Kasumi-1 (cell line): Measurements from ENCODE around the gene OR4D9.
A peak's percentile ranks its signal among the peaks of the same experiment; 100 is the strongest.

Source experiments
- DNase-seq, 2 experiments: peaks; one replicate each; lab custom pipeline; 2025; lab: John Stamatoyannopoulos, UW

The OR4D9 gene

DNA sequence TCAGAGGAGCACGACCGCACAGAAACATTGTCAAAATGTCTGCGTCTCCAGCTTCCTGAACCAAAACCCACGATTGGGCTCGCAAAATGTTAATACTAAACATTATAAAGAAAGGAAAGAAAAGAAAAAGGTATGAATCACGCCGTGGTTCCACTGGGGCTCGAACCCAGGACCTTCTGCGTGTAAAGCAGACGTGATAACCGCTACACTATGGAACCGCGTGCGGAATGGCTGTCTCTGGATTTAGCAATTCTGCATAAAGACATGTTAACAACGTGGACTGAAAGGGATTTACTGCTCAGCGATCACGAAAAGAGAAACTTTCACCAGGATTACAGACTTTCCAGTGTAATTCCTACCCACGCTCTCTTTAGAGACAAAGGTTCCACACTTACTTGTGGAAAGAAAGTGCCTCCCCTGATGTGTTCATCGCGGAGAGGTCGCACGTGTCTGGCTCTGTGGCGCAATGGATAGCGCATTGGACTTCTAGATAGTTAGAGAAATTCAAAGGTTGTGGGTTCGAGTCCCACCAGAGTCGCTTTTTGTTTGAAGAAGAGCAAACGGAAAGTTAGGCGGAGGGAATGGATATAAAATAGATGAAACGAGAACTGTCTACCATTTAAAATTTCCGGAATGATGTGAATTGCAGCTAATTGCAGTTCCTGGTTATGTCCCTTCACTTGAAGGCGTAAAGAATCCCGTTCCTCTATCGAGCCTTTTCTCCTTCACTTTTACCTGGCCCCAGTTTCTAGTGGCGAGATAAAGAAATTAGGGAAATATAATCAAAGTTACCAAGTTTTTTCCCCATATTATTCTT is 39.7 kb downstream of the OR4D9 start:
- DNase-seq: peak; percentile 86 to 87

DNA sequence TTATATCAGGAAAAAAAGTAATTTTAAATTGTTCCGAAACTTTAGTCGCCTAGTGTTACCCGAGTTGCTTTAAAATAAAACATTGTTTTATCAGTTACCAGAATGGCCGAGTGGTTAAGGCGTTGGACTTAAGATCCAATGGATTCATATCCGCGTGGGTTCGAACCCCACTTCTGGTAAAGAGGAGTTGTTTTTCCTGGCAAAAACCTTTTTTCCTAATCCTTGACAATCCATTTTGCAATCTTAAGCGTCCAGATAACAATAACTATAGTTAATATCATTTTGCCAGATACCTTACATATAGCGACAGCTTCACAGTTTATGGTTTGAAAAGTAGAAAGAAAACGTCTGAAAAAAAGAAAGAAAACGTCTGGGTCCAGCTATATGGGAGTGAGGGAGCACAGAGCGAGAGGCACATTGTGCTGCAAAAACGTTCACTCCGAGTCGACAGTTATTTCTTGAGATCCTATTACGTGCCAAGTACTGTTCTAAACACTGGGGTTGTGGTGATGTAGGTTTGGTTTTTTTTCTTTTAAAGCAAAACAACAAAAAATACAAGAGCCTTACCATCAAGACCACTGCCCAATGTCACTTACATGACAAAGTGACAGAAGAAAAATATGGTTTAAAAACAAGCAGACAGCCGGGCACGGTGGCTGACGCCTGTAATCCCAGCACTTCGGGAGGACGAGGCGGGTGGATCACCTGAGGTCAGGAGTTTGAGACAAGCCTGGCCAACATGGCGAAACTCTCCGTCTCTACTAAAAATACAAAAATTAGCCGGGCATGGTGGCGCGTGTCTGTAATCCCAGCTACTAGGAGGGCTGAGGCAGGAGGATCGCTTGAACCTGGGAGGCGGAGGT is 40.6 kb downstream of the OR4D9 start:
- DNase-seq: peak; percentile 64 to 67

DNA sequence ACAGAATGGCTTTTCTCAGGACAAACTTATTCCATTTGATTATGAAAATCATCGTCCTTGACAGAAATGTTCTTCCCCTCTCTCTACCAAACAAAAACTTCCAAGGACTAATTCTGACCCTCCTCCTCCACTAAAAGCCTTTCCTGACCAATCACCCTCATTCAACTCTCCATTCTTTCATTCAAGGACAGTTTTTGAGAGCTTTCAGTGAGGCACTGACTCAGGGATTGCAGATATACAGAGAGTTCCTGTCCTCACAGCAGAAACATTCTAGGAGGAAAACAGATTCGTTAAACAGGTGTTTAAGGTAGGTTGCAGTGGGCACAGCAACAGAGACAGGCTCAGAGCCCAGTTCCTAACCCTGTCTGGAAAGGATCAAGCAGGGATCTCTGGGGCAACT is 41.5 kb downstream of the OR4D9 start:
- DNase-seq: no peak

DNA sequence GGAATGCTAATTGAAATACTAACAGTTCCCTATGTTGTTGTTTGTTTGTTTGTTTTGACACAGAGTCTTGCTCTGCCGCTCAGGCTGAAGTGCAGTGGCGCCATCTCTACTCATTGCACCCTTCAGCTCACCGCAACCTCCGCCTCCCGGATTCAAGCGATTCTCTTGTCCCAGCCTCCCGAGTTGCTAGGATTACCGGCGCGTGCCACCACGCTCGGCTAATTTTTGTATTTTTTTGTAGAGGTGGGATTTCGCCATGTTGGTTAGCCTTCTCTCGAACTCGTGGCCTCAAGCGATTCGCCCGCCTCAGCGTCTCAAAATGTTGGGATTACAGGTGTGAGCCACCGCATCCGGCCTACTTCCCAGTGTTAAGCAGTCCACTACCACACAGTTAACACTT is 42.0 kb downstream of the OR4D9 start:
- no peak for DNase-seq

GRCh38 chr11:59555601-59556114 is 44.3 kb downstream of the OR4D9 start:
- no peak for DNase-seq

DNA sequence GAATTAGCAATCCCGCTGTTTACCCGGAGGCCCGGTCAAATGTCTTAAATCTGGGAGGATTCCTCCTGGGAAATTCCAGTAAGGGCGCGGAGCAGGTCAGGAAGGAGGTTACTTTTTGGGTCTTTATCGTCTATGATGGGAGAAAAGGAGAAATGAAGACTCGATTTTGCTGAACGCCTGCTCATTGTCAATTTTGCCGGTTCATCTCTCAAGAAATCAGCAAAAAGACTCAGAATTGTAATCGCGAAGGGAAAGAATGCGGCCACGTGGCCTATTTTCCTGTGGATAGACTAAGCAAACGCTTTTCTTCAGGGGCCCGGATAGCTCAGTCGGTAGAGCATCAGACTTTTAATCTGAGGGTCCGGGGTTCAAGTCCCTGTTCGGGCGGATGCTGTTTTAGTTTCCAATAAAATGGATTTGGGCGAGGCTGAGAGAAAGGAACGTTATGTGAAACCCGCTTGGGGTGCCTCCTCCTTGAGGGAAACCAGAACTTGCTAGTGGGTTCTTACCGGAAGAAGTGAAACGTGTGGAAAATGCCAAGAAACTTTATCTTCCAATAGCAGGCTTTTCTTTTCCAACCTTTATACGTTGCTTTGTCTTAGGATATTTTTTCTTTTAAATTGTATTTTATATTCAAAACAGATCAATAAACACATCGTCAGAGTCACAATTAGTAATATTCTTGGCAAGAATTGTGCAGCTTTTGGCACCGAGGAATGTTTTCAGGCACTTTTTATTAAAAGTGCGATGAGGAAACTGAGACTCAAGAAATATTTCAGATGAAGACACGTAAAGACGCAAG is 45.0 kb downstream of the OR4D9 start:
- peak; percentile 78 to 82 for DNase-seq

DNA sequence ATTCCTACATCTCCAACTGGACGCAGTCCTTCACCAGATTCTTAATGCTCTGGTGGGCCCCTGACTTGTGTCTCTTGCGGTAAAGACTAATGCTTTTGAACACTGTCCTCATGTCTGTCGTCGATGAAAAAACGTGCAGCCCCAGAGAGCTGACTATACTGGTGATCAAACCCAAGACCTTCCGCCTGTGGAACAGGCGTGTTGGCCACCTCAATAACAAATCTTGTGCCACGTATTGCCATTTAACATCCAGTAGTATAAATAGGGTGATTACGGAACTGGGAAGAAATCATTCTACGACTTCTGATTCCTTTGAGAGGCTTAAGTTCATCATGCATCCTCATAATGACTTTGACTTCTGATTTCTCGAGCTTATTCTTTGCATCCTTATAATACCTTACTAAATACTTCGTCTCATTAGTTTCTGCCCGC is 45.6 kb downstream of the OR4D9 start:
- peak; percentile 56 to 62 for DNase-seq

- no peak for DNase-seq
Measured at GRCh38 chr11:59558270-59558643, 46.9 kb downstream of the OR4D9 start.

GRCh38 chr11:59559886-59560285 is 48.5 kb downstream of the OR4D9 start:
- DNase-seq: no peak

GRCh38 chr11:59560290-59560701 is 49.0 kb downstream of the OR4D9 start:
- DNase-seq: peak; percentile 37 to 48

DNA sequence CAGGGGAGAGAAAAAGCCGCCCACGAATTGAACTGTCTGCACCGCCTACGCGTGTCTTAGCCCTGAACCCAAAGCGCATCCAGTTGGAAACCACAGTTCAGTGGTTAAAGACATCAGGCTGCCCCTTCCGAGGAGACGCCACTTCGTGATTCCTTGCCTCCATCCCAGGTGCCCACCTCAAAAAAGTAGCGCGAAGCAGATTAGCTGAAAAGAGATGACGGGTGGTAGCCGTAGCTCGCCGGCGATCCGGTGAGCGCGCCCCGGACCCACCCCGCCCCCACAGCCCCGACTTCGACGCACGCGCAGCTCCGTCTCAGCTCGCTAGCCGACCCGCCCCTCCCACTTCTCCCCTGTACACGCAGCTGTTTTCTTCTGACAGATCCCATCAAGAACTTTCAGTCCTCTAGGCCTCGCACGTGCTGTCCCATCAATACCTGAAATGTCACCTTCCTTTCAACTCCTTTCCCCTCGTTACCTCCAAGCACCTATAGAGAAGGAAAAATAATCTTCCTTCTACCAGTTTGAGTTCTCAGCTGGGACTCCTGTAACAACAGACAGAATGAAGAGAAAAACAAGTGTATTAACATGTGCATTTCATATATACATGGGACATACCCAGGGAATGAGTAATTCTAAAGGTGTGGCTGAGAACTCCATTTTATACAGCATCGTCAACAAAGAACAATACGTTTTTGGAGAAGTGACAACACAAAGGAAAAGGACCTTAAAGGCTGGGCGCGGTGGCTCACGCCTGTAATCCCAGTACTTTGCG is 49.5 kb downstream of the OR4D9 start:
- peak; percentile 85 for DNase-seq

GRCh38 chr11:59562292-59562691 is 51.0 kb downstream of the OR4D9 start:
- DNase-seq: no peak
